Astrocyte (in vitro differentiated cells and primary cell): ENCODE data around the gene ZBTB16. TPM values are rescaled to one million over a fixed set of nuclear protein-coding genes. Genes with fewer than 3 reads are reported as not detected.

Experiments
- DNase-seq: peaks from one replicate; pipeline ENCODE4 v3.0.0-alpha.2; 2010; ENCODE audit warnings: low read depth
- FAIRE-seq: peaks from 2 replicates; lab custom pipeline; 2011; peaks lifted over from hg19 to GRCh38; lab: Jason Lieb, UNC
- H2AFZ ChIP-seq: 2 replicates; pipeline ENCODE4 v1.6.0; 2012; ENCODE audit warnings: low read depth, low read length, inconsistent platforms
- H3K27ac ChIP-seq: 2 replicates; pipeline ENCODE4 v1.5.1; 2011; ENCODE audit warnings: low read depth, low read length, inconsistent platforms
- H3K27me3 ChIP-seq: 2 replicates; pipeline ENCODE4 v1.6.0; 2011; ENCODE audit warnings: low read length, inconsistent platforms; ENCODE audit not compliant: insufficient read depth
- H3K36me3 ChIP-seq: 2 replicates; pipeline ENCODE4 v1.5.1; 2011; ENCODE audit warnings: low read length, inconsistent platforms; ENCODE audit not compliant: insufficient read depth
- H3K4me1 ChIP-seq: 2 replicates; pipeline ENCODE4 v1.5.1; 2011; ENCODE audit warnings: low read length, inconsistent platforms; ENCODE audit not compliant: insufficient read depth
- H3K4me2 ChIP-seq: 2 replicates; pipeline ENCODE4 v1.6.0; 2012; ENCODE audit warnings: low read length, inconsistent platforms
- H3K4me3 ChIP-seq: 2 replicates; pipeline ENCODE4 v1.5.1; 2011; ENCODE audit warnings: low read depth, mild to moderate bottlenecking, low read length, inconsistent platforms; ENCODE audit not compliant: insufficient read depth
- H3K79me2 ChIP-seq: 2 replicates; pipeline ENCODE4 v1.6.0; 2012; ENCODE audit warnings: mild to moderate bottlenecking, low read length, inconsistent platforms; ENCODE audit not compliant: insufficient read depth
- H3K9ac ChIP-seq: 2 replicates; pipeline ENCODE4 v1.6.0; 2012; ENCODE audit warnings: mild to moderate bottlenecking, low read length, inconsistent platforms
- H3K9me3 ChIP-seq: 2 replicates; pipeline ENCODE4 v1.5.1; 2012; ENCODE audit warnings: low read depth, mild to moderate bottlenecking, low read length, inconsistent platforms; ENCODE audit not compliant: insufficient read depth
- H4K20me1 ChIP-seq: 2 replicates; pipeline ENCODE4 v1.6.0; 2012; ENCODE audit warnings: low read length, inconsistent platforms; ENCODE audit not compliant: insufficient read depth
- H3K27ac Mint-ChIP-seq: one replicate; pipeline ENCODE4 v1.8.0; 2021; ENCODE audit warnings: mild to moderate bottlenecking, mixed read lengths; ENCODE audit not compliant: unreplicated experiment
- H3K27me3 Mint-ChIP-seq: one replicate; pipeline ENCODE4 v1.8.0; 2021; ENCODE audit warnings: low read depth, mixed read lengths; ENCODE audit not compliant: unreplicated experiment
- H3K36me3 Mint-ChIP-seq: one replicate; pipeline ENCODE4 v1.8.0; 2021; ENCODE audit warnings: low read depth, mixed read lengths; ENCODE audit not compliant: unreplicated experiment
- H3K4me1 Mint-ChIP-seq: one replicate; pipeline ENCODE4 v1.8.0; 2021; ENCODE audit warnings: low read depth, mixed read lengths; ENCODE audit not compliant: unreplicated experiment
- H3K4me3 Mint-ChIP-seq: one replicate; pipeline ENCODE4 v1.8.0; 2021; ENCODE audit warnings: mild to moderate bottlenecking, moderate library complexity, mixed read lengths; ENCODE audit not compliant: unreplicated experiment
- H3K9me3 Mint-ChIP-seq: one replicate; pipeline ENCODE4 v1.8.0; 2021; ENCODE audit warnings: mild to moderate bottlenecking, mixed read lengths; ENCODE audit not compliant: unreplicated experiment
- CTCF ChIP-seq: IDR thresholded peaks from 2 replicates; pipeline ENCODE4 v1.5.1; 2011; ENCODE audit warnings: low read depth, mild to moderate bottlenecking, inconsistent platforms, low read length, moderate library complexity; ENCODE audit not compliant: insufficient read depth
- EZH2 ChIP-seq: IDR thresholded peaks from 2 replicates; pipeline ENCODE4 v1.6.1; 2012; ENCODE audit warnings: mild to moderate bottlenecking, low read length, inconsistent platforms; ENCODE audit not compliant: insufficient read depth
- total RNA-seq: library from RNA; stranded (reverse); gene quantifications from 2 replicates; pipeline ENCODE4 v1.2.1, GENCODE V29; 2021

The ZBTB16 gene
- total RNA-seq, 1 donor from 2014 or later, result 0.50 TPM

GRCh38 chr11:114259551-114259983, 200.1 kb downstream of the ZBTB16 start:
- Mint-ChIP-seq H3K9me3 (peaks cover 2% of the 10 kb centered on the region), H3K4me1 (peaks cover 6% of the 10 kb centered on the region), H3K36me3 (no peaks in the 10 kb centered on the region), H3K27ac (no peak overlapping the region), H3K27me3 (peaks cover 31% of the 10 kb centered on the region), H3K4me3 (no peak overlapping the region)
- FAIRE-seq (no peak), DNase-seq (no peak)
- Histone ChIP-seq H3K79me2 (no peaks in the 10 kb centered on the region), H3K9me3 (no peaks in the 10 kb centered on the region), H3K27ac (no peak overlapping the region), H3K4me2 (no peak overlapping the region), H3K36me3 (no peaks in the 10 kb centered on the region), H3K4me1 (no peaks in the 10 kb centered on the region), H3K9ac (no peak overlapping the region), H4K20me1 (peaks cover 4% of the 10 kb centered on the region), H3K27me3 (peaks cover 49% of the 10 kb centered on the region), H3K4me3 (no peak overlapping the region), H2AFZ (no peak overlapping the region)
- TF ChIP-seq CTCF (no peak), EZH2 (no peak)

GRCh38 chr11:114260077-114260476, 200.6 kb downstream of the ZBTB16 start:
- H2AFZ ChIP-seq, result no peak overlapping the region
- peaks cover 4% of the 10 kb centered on the region for H4K20me1 ChIP-seq
- Mint-ChIP-seq H3K27me3 (peaks cover 31% of the 10 kb centered on the region), H3K27ac (peak overlapping the region; percentile 20), H3K4me1 (peaks cover 6% of the 10 kb centered on the region), H3K4me3 (no peak overlapping the region), H3K36me3 (no peaks in the 10 kb centered on the region), H3K9me3 (peaks cover 2% of the 10 kb centered on the region)
- H3K4me3 ChIP-seq, result no peak overlapping the region
- no peak overlapping the region for H3K4me2 ChIP-seq
- no peak overlapping the region for H3K9ac ChIP-seq
- no peak overlapping the region for H3K27ac ChIP-seq
- DNase-seq (no peak), FAIRE-seq (no peak)
- no peaks in the 10 kb centered on the region for H3K9me3 ChIP-seq
- no peaks in the 10 kb centered on the region for H3K36me3 ChIP-seq
- no peaks in the 10 kb centered on the region for H3K4me1 ChIP-seq
- no peaks in the 10 kb centered on the region for H3K79me2 ChIP-seq
- H3K27me3 ChIP-seq, result peaks cover 54% of the 10 kb centered on the region
- TF ChIP-seq EZH2, result no peak
- TF ChIP-seq CTCF, result no peak

GRCh38 chr11:114260483-114260882, 201.0 kb downstream of the ZBTB16 start:
- Histone ChIP-seq H3K4me1 (no peaks in the 10 kb centered on the region), H3K9me3 (no peaks in the 10 kb centered on the region), H4K20me1 (peaks cover 4% of the 10 kb centered on the region), H3K4me2 (no peak overlapping the region), H3K27ac (no peak overlapping the region), H3K4me3 (no peak overlapping the region), H2AFZ (no peak overlapping the region), H3K27me3 (peaks cover 58% of the 10 kb centered on the region), H3K79me2 (no peaks in the 10 kb centered on the region), H3K36me3 (no peaks in the 10 kb centered on the region), H3K9ac (no peak overlapping the region)
- peaks cover 2% of the 10 kb centered on the region for H3K9me3 Mint-ChIP-seq
- H3K4me1 Mint-ChIP-seq, result peaks cover 6% of the 10 kb centered on the region
- H3K36me3 Mint-ChIP-seq, result no peaks in the 10 kb centered on the region
- no peak overlapping the region for H3K27ac Mint-ChIP-seq
- FAIRE-seq (no peak), DNase-seq (no peak)
- no peak overlapping the region for H3K4me3 Mint-ChIP-seq
- H3K27me3 Mint-ChIP-seq, result peaks cover 31% of the 10 kb centered on the region
- TF ChIP-seq CTCF, result no peak
